Ovary (tissue), 9 donors: Measurements from ENCODE around the gene ASPDH. TPM values are rescaled to one million over a fixed set of nuclear protein-coding genes. Genes with fewer than 3 reads are reported as not detected.

Source experiments
- DNase-seq, 5 donors: peaks; one replicate each; pipeline ENCODE4 v3.0.0-alpha.2; 2019 to 2020
- H3K27ac ChIP-seq, 2 donors: fragments of 200-600 bp; one replicate each; pipeline versions ENCODE4 v1.5.1 to v1.8.0; 2019 to 2022
- H3K27me3 ChIP-seq: fragments of 200-600 bp; one replicate; pipeline ENCODE4 v1.8.0; 2022
- H3K36me3 ChIP-seq: fragments of 200-600 bp; sonication (generic); one replicate; pipeline ENCODE4 v1.5.1; 2019
- H3K4me1 ChIP-seq: one replicate; pipeline ENCODE4 v1.8.1; 2013; ENCODE audit warnings: mild to moderate bottlenecking, moderate library complexity; ENCODE audit not compliant: insufficient read depth
- H3K4me3 ChIP-seq: fragments of 200-600 bp; sonication (generic); one replicate; pipeline ENCODE4 v1.5.1; 2017
- H3K9me3 ChIP-seq, 2 donors: fragments of 200-600 bp in 1 of 2; sonication (generic) in 1 of 2; one replicate each; pipeline versions ENCODE4 v1.5.1 to v1.8.1; 2013 to 2019; ENCODE audit warnings: mild to moderate bottlenecking in 1 of 2, moderate library complexity in 1 of 2
- EP300 ChIP-seq: sonication (generic); formaldehyde crosslinking; IDR thresholded peaks from one replicate; pipeline ENCODE4 v1.6.1; 2017; ENCODE audit warnings: antibody characterized with exemption
- POLR2A ChIP-seq: fragments of 450-650 bp; IDR thresholded peaks from one replicate; pipeline ENCODE4 v1.6.1; 2017; ENCODE audit warnings: antibody characterized with exemption, mild to moderate bottlenecking, moderate library complexity
- WGBS, 3 donors: extraction: QIAGEN DNeasy Blood & Tissue Kit in 1 of 3; methylation state at CpG; one replicate each; pipeline versions ENCODE4 v1.1.5 to v1.1.7; 2013 to 2017; 5-methylcytosine and 5-hydroxymethylcytosine counted together
- intact Hi-C, 4 donors: fragments of 100-400 bp; cut with DNase I; formaldehyde crosslinking; loops; one replicate each; pipeline versions ENCODE4 v1.11.0 to v1.15.1; 2022 to 2023
- polyA plus RNA-seq, 2 donors: library from polyadenylated mRNA; stranded (reverse); fragments of 200-250 nt in 1 of 2; fragments of 350-450 nt in 1 of 2; fragmentation: Illumina TruSeq in 1 of 2; extraction: RNeasy Lipid Tissue Mini Kit (QIAGEN cat#74804) in 1 of 2; gene quantifications; one replicate each; pipeline ENCODE4 v1.2.3, GENCODE V29; 2013 to 2014
- total RNA-seq, 7 donors: library from RNA; depleted of rRNA in 2 of 7; stranded (reverse); fragments of >200 nt in 2 of 7; fragmentation: NEBNext Ultra II Directional in 3 of 7; extraction: Animal tissue kit (Norgen Biotek cat#: 25700) in 3 of 7; gene quantifications; one replicate each; pipeline versions ENCODE4 v1.1.0 to v1.2.4, GENCODE V29; 2016 to 2023
- TF ChIP-seq, protein P1 (sequence below), 3 donors: fragments of 450-650 bp in 2 of 3; fragments of 200-600 bp in 1 of 3; IDR thresholded peaks; one replicate each; pipeline versions ENCODE4 v1.5.1 to v1.8.0; 2016 to 2022; ENCODE audit warnings: antibody characterized with exemption in 3 of 3, mild to moderate bottlenecking in 1 of 3
- donor health status: DM: no; HTN: no; CAD: no; lungs with moderate emphysema.
- donor health status: DM: no; HTN: no; CAD: no.
- donor health status: Bipolar disorder and iron deficiency.
- donor health status: DM: yes; HTN: yes; CAD: no.
- donor health status: DM: no; HTN: no; CAD: no.
- donor health status: DM: yes; HTN: yes; CAD: no.

Gene ASPDH
- total and polyA plus RNA-seq, 9 donors, result not detected

DNA sequence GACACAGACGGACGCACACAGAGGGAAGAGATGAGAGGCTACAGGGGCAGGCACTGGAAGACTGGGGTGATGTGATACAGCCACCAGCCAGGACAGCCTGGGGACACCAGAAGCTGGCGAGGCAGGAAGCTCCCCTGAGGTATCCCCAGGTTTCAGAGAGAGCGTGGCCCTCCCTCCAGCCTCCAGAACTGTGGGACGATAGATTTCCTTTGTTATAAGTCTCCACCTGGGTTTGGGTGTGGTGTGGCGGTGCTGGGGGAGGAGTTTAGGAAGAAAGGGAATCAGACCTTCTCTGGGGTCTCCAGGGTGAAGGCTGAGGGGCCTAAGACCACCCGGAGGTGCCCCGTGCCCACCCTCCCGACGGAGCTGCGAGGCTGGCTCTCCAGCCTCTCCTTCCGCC is 2.7 kb upstream of the ASPDH start:
- Histone ChIP-seq H3K4me3 (no peak overlapping the region), H3K4me1 (no peaks in the 10 kb centered on the region), H3K9me3 (no peaks in the 10 kb centered on the region), H3K27me3 (no peaks in the 10 kb centered on the region), H3K36me3 (no peaks in the 10 kb centered on the region), H3K27ac (no peak overlapping the region)
- intact Hi-C loops, result loop anchor here in 1 of 4 donors (10.0 kb wide), 1 partner anchor 278 kb away; the partner anchor contains the start of gene ACP4
- WGBS, 3 donors, result 73 to 77% (median 77%) methylated on average over 12 of the region's 12 CpGs
- no peak for DNase-seq
- TF ChIP-seq EP300, result no peak
- TF ChIP-seq POLR2A, result no peak
- TF ChIP-seq, protein P1, sequence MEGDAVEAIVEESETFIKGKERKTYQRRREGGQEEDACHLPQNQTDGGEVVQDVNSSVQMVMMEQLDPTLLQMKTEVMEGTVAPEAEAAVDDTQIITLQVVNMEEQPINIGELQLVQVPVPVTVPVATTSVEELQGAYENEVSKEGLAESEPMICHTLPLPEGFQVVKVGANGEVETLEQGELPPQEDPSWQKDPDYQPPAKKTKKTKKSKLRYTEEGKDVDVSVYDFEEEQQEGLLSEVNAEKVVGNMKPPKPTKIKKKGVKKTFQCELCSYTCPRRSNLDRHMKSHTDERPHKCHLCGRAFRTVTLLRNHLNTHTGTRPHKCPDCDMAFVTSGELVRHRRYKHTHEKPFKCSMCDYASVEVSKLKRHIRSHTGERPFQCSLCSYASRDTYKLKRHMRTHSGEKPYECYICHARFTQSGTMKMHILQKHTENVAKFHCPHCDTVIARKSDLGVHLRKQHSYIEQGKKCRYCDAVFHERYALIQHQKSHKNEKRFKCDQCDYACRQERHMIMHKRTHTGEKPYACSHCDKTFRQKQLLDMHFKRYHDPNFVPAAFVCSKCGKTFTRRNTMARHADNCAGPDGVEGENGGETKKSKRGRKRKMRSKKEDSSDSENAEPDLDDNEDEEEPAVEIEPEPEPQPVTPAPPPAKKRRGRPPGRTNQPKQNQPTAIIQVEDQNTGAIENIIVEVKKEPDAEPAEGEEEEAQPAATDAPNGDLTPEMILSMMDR (IDR thresholded peaks at IDR 0.05), result no peak

- peaks cover 4% of the 10 kb centered on the region for H3K4me1 ChIP-seq
- no peak for TF ChIP-seq EP300
- no peak for TF ChIP-seq POLR2A
- TF ChIP-seq, protein P1 (IDR thresholded peaks at IDR 0.05), result no peak
- no peaks in the 10 kb centered on the region for H3K9me3 ChIP-seq
- intact Hi-C loops, result loop anchor here in 1 of 4 donors (10.0 kb wide), 1 partner anchor 280 kb away; the partner anchor contains the start of gene ACP4
- WGBS, 3 donors, result 61 to 72% (median 70%) methylated on average over 11 of the region's 11 CpGs
- H3K27me3 ChIP-seq, result no peaks in the 10 kb centered on the region
- no peaks in the 10 kb centered on the region for H3K36me3 ChIP-seq
- DNase-seq, result no peak
- H3K27ac ChIP-seq, result no peak overlapping the region
- no peak overlapping the region for H3K4me3 ChIP-seq
Observed at GRCh38 chr19:50515168-50515561, 1.5 kb upstream of the ASPDH start.

- no peak overlapping the region for H3K4me3 ChIP-seq
- H3K4me1 ChIP-seq, result peaks cover 6% of the 10 kb centered on the region
- 24 to 35% (median 31%) methylated on average over 38 of the region's 38 CpGs for WGBS, 3 donors
- no peaks in the 10 kb centered on the region for H3K36me3 ChIP-seq
- peak in 1 of 5 donors; percentile 37 for DNase-seq
- no peaks in the 10 kb centered on the region for H3K9me3 ChIP-seq
- no peak for TF ChIP-seq EP300
- TF ChIP-seq, protein P1 (IDR thresholded peaks at IDR 0.05), result no peak
- no peak for TF ChIP-seq POLR2A
- intact Hi-C loops, result loop anchor here in 3 of 4 donors (5.0 to 10.0 kb wide), 3 partner anchors 162 to 352 kb away; partner anchors contain the start of genes ACP4 (in 1 of the 3) and IZUMO2 (in 1 of the 3)
- H3K27me3 ChIP-seq, result no peaks in the 10 kb centered on the region
- H3K27ac ChIP-seq, result no peak overlapping the region
Observed at GRCh38 chr19:50514346-50515167, 844 bp upstream of the ASPDH start.

DNA sequence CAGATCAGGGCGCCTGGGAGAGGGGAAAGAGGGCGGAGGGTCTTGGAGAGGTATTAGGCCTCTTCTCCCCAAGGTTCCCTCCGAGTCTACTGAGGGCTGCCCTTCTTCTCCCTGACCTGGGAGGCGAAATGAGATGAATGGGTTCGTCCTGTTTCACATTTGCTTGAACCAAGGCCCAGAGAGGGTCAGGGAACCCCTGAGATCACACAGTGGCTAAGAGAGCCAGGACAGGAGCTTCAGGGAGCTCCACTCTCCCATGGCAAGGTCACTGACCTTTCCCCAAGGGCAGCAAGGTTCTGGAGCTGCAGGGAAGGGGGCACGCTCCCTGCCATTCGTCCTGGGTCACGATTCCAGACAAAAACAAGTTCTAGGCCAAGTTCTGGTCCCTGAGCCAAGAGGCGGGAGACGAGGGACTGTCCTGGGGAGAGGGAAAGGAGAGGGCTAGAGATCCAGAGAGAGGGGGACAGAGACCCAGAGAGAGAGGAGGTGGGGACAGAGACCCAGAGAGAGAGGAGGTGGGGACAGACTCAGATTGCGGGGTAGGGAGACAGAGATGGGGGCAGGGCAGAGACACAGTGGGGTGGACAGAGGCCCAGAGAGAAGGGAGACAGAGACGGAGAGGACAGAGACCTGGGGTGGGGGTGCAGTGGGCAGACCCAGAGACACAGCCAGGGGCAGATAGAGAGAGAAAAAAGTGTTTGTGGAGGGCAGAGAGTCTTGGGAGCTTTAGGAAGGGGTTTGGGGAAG is 541 bp downstream of the ASPDH start:
- DNase-seq, result no peak
- intact Hi-C loops, result loop anchor here in 3 of 4 donors (5.0 to 10.0 kb wide), 3 partner anchors 161 to 351 kb away; partner anchors contain the start of genes ACP4 (in 1 of the 3) and IZUMO2 (in 1 of the 3)
- no peaks in the 10 kb centered on the region for H3K9me3 ChIP-seq
- no peaks in the 10 kb centered on the region for H3K36me3 ChIP-seq
- no peaks in the 10 kb centered on the region for H3K27me3 ChIP-seq
- 50 to 53% (median 53%) methylated on average over 12 of the region's 12 CpGs for WGBS, 3 donors
- H3K4me3 ChIP-seq, result no peak overlapping the region
- H3K4me1 ChIP-seq, result peaks cover 6% of the 10 kb centered on the region
- no peak overlapping the region for H3K27ac ChIP-seq
- TF ChIP-seq EP300, result no peak
- TF ChIP-seq, protein P1 (IDR thresholded peaks at IDR 0.05), result no peak
- TF ChIP-seq POLR2A, result no peak
